GM18858 (cell line): ENCODE measurements around the gene EXOSC2.

Experiments used
- ATAC-seq: cut with Tn5 transposase; IDR thresholded peaks from one replicate; pipeline ENCODE4 v1.9.1; 2021; ENCODE audit not compliant: unreplicated experiment

EXOSC2 gene

DNA sequence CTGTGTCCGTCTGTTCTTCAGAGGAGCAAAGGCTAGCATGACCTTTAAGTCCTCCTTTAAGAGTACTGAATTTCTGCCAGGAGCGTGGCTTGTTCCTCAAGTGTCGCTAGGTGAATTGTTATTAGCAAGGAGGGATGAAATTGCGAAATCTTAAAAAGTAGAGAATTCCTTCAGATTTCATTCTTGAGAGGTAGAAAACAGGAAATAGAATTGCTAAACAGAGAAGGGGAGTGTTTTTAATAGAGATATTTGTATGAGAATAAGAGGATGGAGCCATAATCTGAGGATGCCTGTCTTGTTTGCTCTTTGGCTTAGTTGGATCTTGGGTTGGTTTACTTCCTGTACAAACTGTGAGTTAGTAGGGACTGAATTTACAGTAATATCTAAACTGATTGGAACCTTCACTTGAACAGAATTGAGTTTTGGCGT is 39.2 kb downstream of the EXOSC2 start:
- no peak for ATAC-seq

DNA sequence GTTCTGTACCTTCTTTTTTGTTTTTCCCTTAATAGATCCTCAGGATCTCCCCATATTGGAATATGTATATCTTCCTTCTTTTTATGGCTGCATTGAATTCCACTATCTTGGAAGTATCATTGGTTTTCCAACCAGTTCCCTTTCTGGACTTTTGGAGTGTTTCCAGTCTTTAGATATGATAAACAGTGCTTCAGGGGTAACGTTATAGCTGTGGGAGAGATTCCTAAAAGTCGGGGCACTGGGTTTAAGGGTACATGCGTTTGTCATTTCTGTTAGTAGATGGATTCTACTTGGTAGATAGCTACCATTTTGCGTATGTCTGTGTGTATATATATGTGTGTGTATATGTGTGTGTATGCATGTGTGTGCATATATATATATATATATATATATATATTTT is 42.0 kb downstream of the EXOSC2 start:
- ATAC-seq = no peak

GRCh38 chr9:130736834-130737233 is 43.3 kb downstream of the EXOSC2 start:
- ATAC-seq = no peak

DNA sequence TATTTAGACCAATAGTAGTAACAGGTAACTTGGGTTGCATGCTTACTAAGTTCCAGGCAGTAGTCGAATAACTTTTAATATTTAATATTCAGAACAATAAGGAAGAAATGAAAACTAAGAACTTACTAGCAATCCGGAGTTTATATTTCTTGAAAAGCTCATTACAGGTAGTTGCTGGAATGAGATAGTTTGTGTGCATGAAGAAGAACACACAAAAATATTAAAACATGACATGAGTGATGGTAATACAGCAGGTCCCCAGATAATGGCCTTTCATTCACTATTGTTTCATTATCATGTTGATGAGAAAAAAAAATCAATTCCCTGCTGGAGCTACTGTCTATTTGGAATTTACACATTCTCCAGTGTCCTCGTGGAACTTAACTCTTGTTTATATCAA is 44.7 kb downstream of the EXOSC2 start:
- ATAC-seq = no peak

DNA sequence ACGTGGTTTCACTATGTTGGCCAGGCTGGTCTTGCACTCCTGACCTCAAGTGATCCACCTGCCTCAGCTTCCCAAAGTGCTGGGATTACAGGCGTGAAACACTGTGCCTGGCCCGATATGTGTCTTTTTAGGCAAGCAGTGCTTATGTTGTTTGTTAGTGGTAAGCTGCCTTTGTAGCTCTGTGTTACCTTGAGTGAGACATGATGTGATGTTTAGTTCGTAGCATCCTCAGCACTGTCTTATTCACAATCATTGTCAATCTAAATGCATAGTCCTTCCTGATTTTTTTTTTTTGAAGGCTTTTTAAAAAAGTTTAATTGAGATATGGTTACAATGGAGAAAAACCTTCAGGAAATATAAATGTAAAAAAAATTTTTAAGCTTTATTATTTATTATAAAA is 45.5 kb downstream of the EXOSC2 start:
- no peak for ATAC-seq

GRCh38 chr9:130740218-130741023 is 46.8 kb downstream of the EXOSC2 start:
- ATAC-seq = no peak

- no peak for ATAC-seq
Measured at GRCh38 chr9:130741024-130741305, 47.4 kb downstream of the EXOSC2 start.

- ATAC-seq = no peak
Measured at GRCh38 chr9:130741831-130742449, 48.4 kb downstream of the EXOSC2 start.

DNA sequence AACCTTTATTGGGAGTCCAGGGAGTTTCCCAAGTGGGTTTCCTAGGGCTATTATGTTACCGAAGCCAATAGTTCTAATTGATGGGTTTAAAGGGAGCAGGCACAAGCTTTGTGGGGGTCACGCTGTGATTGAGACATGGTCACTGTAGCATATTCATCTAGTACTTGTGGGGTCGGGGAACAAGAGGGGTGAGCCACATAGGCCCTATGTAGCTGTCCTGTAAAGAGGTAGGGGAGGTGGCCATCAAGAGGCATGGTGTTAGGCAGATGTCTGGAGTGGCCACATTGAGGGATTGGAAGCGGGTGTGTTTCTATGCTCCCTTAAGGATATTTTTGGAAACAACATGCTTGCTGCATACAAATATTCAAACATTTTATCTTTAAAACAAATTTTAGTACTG is 50.1 kb downstream of the EXOSC2 start:
- no peak for ATAC-seq

- no peak for ATAC-seq
Measured at GRCh38 chr9:130745210-130745800, 51.7 kb downstream of the EXOSC2 start.

DNA sequence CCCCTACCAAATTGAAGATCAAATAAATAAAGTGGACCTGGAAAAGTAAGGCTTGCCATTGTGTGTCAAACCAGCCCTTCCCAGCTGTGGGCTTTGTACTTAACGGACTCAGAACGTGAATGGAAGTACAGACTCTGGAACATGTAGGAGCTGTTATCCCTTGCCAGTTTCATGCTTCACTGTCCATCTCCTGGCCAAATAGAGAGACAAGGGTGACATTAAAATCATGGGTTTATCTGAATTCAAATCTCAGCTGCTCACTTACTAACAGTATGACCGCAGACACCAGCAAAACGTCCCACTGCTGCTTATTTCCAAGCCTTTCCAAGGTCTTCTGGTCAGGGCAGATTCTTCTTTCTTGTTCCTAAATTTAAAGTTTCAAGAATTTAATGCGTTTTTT is 52.2 kb downstream of the EXOSC2 start:
- ATAC-seq = no peak

DNA sequence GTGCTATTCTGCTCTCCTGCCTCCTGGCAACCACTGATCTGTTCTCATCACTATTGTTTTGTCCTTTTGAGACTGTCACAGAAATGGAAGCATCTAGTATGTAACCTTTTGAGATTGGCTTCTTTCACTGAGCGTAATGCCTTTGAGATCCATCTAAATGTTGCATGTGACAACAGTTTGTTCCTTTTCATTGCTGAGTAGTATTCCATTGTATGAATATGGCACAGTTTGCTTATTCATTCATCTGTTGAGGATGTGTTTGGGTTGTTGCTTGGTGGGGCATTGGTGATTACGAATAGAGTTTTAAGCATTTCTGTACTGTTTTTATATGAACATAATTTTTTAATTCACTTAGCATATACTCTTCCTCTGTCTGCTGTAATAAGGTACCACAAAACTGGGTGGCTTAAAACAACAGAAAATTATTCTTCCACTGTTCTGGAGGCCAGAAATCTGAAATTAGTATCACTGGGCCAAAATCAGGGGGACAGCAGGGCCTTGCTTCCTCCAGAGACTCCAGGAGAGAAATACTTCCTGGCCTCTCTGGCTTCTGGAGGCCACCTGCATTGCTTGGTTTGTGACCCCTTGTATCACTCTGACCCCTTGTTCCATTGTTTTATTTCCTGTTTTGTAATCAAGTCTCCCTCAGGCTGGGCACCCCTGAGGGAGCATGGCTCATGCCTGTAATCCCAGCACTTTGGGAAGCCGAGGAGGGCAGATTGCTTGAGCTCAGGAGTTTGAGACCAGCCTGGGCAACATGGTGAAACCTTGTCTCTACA is 53.0 kb downstream of the EXOSC2 start:
- ATAC-seq = no peak

DNA sequence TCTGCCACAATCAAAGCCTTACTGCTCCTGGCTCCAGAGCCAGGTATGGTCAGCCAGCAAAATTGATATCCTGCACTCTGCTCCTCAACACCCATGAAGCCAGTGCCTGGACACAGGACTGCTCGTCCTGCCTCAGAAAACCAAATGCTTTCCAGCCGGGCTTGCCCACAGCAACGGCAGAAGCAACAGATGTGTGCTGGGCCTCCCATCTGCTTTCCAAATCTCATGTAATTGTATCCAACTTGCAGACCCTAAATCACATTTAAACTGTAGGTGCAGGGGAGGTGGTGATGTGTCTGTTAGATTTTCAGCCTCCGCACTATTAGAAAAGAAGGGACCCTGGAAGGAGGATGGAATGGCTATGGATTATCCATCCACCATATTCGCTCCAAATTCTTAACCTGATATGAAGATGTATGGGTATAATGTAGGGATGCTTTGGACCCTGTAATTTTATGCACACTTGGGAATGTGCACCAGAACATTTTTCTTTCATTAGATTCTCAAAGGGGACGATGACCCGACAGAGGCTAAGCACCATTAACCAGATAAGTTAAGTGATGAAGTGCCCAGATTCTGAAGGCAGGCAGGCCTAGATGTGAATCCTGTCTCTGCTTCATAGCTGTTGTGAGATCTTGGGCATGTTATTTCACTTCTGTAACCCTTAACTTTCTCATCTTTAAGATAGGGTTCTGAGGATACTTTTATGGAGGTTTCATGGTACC is 58.2 kb downstream of the EXOSC2 start:
- no peak for ATAC-seq
